Liver (tissue), 9 donors: ENCODE data around the gene PRICKLE1. TPM values are rescaled to one million over a fixed set of nuclear protein-coding genes. Genes with fewer than 3 reads are reported as not detected.

Experiments
- DNase-seq: peaks from one replicate; pipeline ENCODE4 v3.0.0-alpha.2; 2017; ENCODE audit warnings: low spot score
- H3K27ac ChIP-seq, 2 donors: one replicate each; pipeline ENCODE4 v1.7.0; 2013; ENCODE audit warnings: inconsistent platforms in 2 of 2, low read length in 2 of 2, control low read depth in 1 of 2, low read depth in 1 of 2, mild to moderate bottlenecking in 1 of 2
- H3K27me3 ChIP-seq, 4 donors: one replicate each; pipeline versions ENCODE4 v1.6.1 to v1.7.0; 2013; ENCODE audit warnings: low read length in 3 of 4, inconsistent platforms in 1 of 4, mild to moderate bottlenecking in 1 of 4, moderate library complexity in 1 of 4; ENCODE audit not compliant: control insufficient read depth in 4 of 4, insufficient read depth in 4 of 4
- H3K36me3 ChIP-seq, 4 donors: one replicate each; pipeline versions ENCODE4 v1.6.1 to v1.7.0; 2013; ENCODE audit warnings: low read length in 3 of 4, mild to moderate bottlenecking in 3 of 4, low read depth in 1 of 4, moderate library complexity in 1 of 4; ENCODE audit not compliant: control insufficient read depth in 4 of 4, insufficient read depth in 3 of 4
- H3K4me1 ChIP-seq, 4 donors: one replicate each; pipeline versions ENCODE4 v1.6.1 to v1.7.0; 2013; ENCODE audit warnings: low read length in 3 of 4, mild to moderate bottlenecking in 3 of 4, moderate library complexity in 1 of 4; ENCODE audit not compliant: control insufficient read depth in 4 of 4, insufficient read depth in 4 of 4
- H3K4me3 ChIP-seq, 3 donors: one replicate each; pipeline versions ENCODE4 v1.6.1 to v1.7.0; 2013; ENCODE audit warnings: low read length in 3 of 3, control low read depth in 1 of 3, low read depth in 1 of 3, mild to moderate bottlenecking in 1 of 3
- H3K9ac ChIP-seq, 2 donors: one replicate each; pipeline ENCODE4 v1.7.0; 2013; ENCODE audit warnings: low read length in 2 of 2, mild to moderate bottlenecking in 2 of 2, moderate library complexity in 2 of 2, control low read depth in 1 of 2, low read depth in 1 of 2
- H3K9me3 ChIP-seq, 4 donors: one replicate each; pipeline versions ENCODE4 v1.6.1 to v1.7.0; 2013; ENCODE audit warnings: low read length in 3 of 4; ENCODE audit not compliant: control insufficient read depth in 4 of 4
- ATF3 ChIP-seq: IDR thresholded peaks from 2 replicates; pipeline ENCODE4 v1.6.1; 2016; ENCODE audit warnings: antibody characterized with exemption
- CTCF ChIP-seq: fragments of 150-350 bp; IDR thresholded peaks from 2 replicates; pipeline ENCODE4 v1.5.1; 2017; ENCODE audit warnings: improper control_type of control experiment, low read depth, low read length; ENCODE audit not compliant: missing input control
- EGR1 ChIP-seq, 2 donors: IDR thresholded peaks; 2 replicates each; pipeline ENCODE4 v1.6.1; 2016 to 2018; ENCODE audit warnings: antibody characterized with exemption in 2 of 2, low read depth in 2 of 2
- FOXA1 ChIP-seq: IDR thresholded peaks from 2 replicates; pipeline ENCODE4 v1.6.1; 2016; ENCODE audit warnings: antibody characterized with exemption
- FOXA2 ChIP-seq: IDR thresholded peaks from 2 replicates; pipeline ENCODE4 v1.6.1; 2016; ENCODE audit warnings: antibody characterized with exemption
- GABPA ChIP-seq, 2 donors: IDR thresholded peaks in 1 of 2; conservative IDR thresholded peaks in 1 of 2; 2 replicates each; pipeline ENCODE4 v1.6.1; 2016; ENCODE audit warnings: antibody characterized with exemption in 2 of 2, mild to moderate bottlenecking in 1 of 2, moderate library complexity in 1 of 2
- HNF4A ChIP-seq, 2 donors: conservative IDR thresholded peaks; 2 replicates each; pipeline ENCODE4 v1.6.1; 2016; ENCODE audit warnings: antibody characterized with exemption in 2 of 2, mild to moderate bottlenecking in 2 of 2
- HNF4G ChIP-seq: IDR thresholded peaks from 2 replicates; pipeline ENCODE4 v1.6.1; 2016; ENCODE audit warnings: antibody characterized with exemption
- JUND ChIP-seq, 2 donors: IDR thresholded peaks; 2 replicates each; pipeline ENCODE4 v1.6.1; 2016; ENCODE audit warnings: antibody characterized with exemption in 2 of 2
- MAX ChIP-seq: IDR thresholded peaks from 2 replicates; pipeline ENCODE4 v1.6.1; 2016; ENCODE audit warnings: antibody characterized with exemption
- NR2F2 ChIP-seq: IDR thresholded peaks from 2 replicates; pipeline ENCODE4 v1.6.1; 2016; ENCODE audit warnings: antibody characterized with exemption
- RXRA ChIP-seq, 2 donors: IDR thresholded peaks; 2 replicates each; pipeline ENCODE4 v1.6.1; 2017 to 2018; ENCODE audit warnings: antibody characterized with exemption in 2 of 2, mild to moderate bottlenecking in 1 of 2
- SP1 ChIP-seq: IDR thresholded peaks from 2 replicates; pipeline ENCODE4 v1.6.1; 2018; ENCODE audit warnings: antibody characterized with exemption, mild to moderate bottlenecking
- TAF1 ChIP-seq: conservative IDR thresholded peaks from 2 replicates; pipeline ENCODE4 v1.6.1; 2016; ENCODE audit warnings: antibody characterized with exemption, mild to moderate bottlenecking
- YY1 ChIP-seq: IDR thresholded peaks from 2 replicates; pipeline ENCODE4 v1.6.1; 2016; ENCODE audit warnings: antibody characterized with exemption, mild to moderate bottlenecking
- ZBTB33 ChIP-seq: IDR thresholded peaks from 2 replicates; pipeline ENCODE4 v1.6.1; 2016; ENCODE audit warnings: antibody characterized with exemption
- WGBS: extraction: QIAGEN DNeasy Blood & Tissue Kit; methylation state at CpG from one replicate; pipeline ENCODE4 v1.1.7; 2013; 5-methylcytosine and 5-hydroxymethylcytosine counted together
- polyA plus RNA-seq, 2 donors: library from polyadenylated mRNA; stranded (reverse) in 1 of 2; unstranded in 1 of 2; fragments of 200-250 nt in 1 of 2; fragments of >200 nt in 1 of 2; fragmentation: Nextera tagmentation in 1 of 2; extraction: Ambion mirVana in 1 of 2; gene quantifications; one replicate each; pipeline versions ENCODE4 v1.2.1 to v1.2.3, GENCODE V29; 2013 to 2015
- total RNA-seq, 2 donors: library from RNA; depleted of rRNA; stranded (reverse); fragments of >200 nt; gene quantifications; one replicate each; pipeline ENCODE4 v1.2.3, GENCODE V29; 2014
- donor health status: healthy.
- donor health status: healthy.
- donor health status: healthy.
- donor health status: healthy.
- donor health status: healthy.

PRICKLE1 gene
- total and polyA plus RNA-seq, 4 donors, result 0.59 to 5.7 (median 2.2) TPM

GRCh38 chr12:42447371-42447786 lies 142.2 kb downstream of the PRICKLE1 start (continued):
- TF ChIP-seq ZBTB33 (no peak), FOXA2 (no peak)

GRCh38 chr12:42446761-42447160 lies 142.8 kb downstream of the PRICKLE1 start:
- Histone ChIP-seq H3K4me1 (no peaks in the 10 kb centered on the region), H3K36me3 (peaks cover 4 to 13% (median 7%) of the 10 kb centered on the region in 4 donors), H3K9me3 (no peaks in the 10 kb centered on the region), H3K27me3 (no peaks in the 10 kb centered on the region), H3K9ac (no peak overlapping the region), H3K27ac (no peak overlapping the region), H3K4me3 (no peak overlapping the region)
- DNase-seq, result no peak
- TF ChIP-seq TAF1 (no peak), MAX (no peak)
- 91% methylated on average over 6 of the region's 6 CpGs for WGBS

- H3K36me3 ChIP-seq, result peaks cover 5 to 13% (median 8%) of the 10 kb centered on the region in 4 donors
Measured at GRCh38 chr12:42445891-42446290, 143.7 kb downstream of the PRICKLE1 start.

GRCh38 chr12:42444192-42444943 lies 145.2 kb downstream of the PRICKLE1 start:
- TF ChIP-seq YY1, result no peak
- no peaks in the 10 kb centered on the region for H3K27me3 ChIP-seq
- no peaks in the 10 kb centered on the region for H3K9me3 ChIP-seq
- H3K27ac ChIP-seq, result no peak overlapping the region
- no peak overlapping the region for H3K4me3 ChIP-seq
- H3K36me3 ChIP-seq, result peaks cover 5 to 13% (median 8%) of the 10 kb centered on the region in 4 donors
- DNase-seq, result no peak
- no peaks in the 10 kb centered on the region for H3K4me1 ChIP-seq
- WGBS, result 99% methylated on average over 7 of the region's 7 CpGs
- no peak overlapping the region for H3K9ac ChIP-seq

More at GRCh38 chr12:42445891-42446290, 143.7 kb downstream of the PRICKLE1 start:
- H3K9ac ChIP-seq, result no peak overlapping the region
- no peak for TF ChIP-seq ATF3
- no peak for TF ChIP-seq GABPA (IDR thresholded peaks at IDR 0.05 in 1 of 2, conservative IDR thresholded peaks at IDR 0.05 in 1 of 2)
- H3K9me3 ChIP-seq, result no peaks in the 10 kb centered on the region
- no peak overlapping the region for H3K4me3 ChIP-seq
- no peak overlapping the region for H3K27ac ChIP-seq
- 99% methylated on average over 16 of the region's 16 CpGs for WGBS
- no peaks in the 10 kb centered on the region for H3K27me3 ChIP-seq
- no peaks in the 10 kb centered on the region for H3K4me1 ChIP-seq
- no peak for DNase-seq

GRCh38 chr12:42442888-42443287 lies 146.7 kb downstream of the PRICKLE1 start:
- H3K4me3 ChIP-seq, result no peak overlapping the region
- H3K27ac ChIP-seq, result no peak overlapping the region
- peaks cover 4 to 13% (median 7%) of the 10 kb centered on the region in 4 donors for H3K36me3 ChIP-seq
- H3K9me3 ChIP-seq, result no peaks in the 10 kb centered on the region
- no peak for DNase-seq
- no peak overlapping the region for H3K9ac ChIP-seq
- no peaks in the 10 kb centered on the region for H3K4me1 ChIP-seq
- WGBS, result 90% methylated on average over 8 of the region's 8 CpGs
- TF ChIP-seq FOXA1, result no peak
- TF ChIP-seq HNF4G, result no peak
- no peak for TF ChIP-seq EGR1 (IDR thresholded peaks at IDR 0.05; ENCODE audit: low read depth in 2 of 2)
- TF ChIP-seq RXRA (IDR thresholded peaks at IDR 0.05), result no peak
- TF ChIP-seq ZBTB33, result no peak
- TF ChIP-seq CTCF, result no peak
- no peak for TF ChIP-seq TAF1
- no peak for TF ChIP-seq NR2F2
- TF ChIP-seq HNF4A (conservative IDR thresholded peaks at IDR 0.05), result no peak
- TF ChIP-seq SP1, result no peak
- no peak for TF ChIP-seq JUND (IDR thresholded peaks at IDR 0.05)
- H3K27me3 ChIP-seq, result no peaks in the 10 kb centered on the region
